Measurements from ENCODE around the gene GAS7. TPM values are rescaled to one million over a fixed set of nuclear protein-coding genes. Genes with fewer than 3 reads are reported as not detected.

Gene GAS7
- total and polyA plus RNA-seq, 10 of the 15 experiments (the other 5 are each of a cell fraction or from before 2014, with no cell fraction given), result 2.3 to 53.4 (median 24.0) TPM

DNA sequence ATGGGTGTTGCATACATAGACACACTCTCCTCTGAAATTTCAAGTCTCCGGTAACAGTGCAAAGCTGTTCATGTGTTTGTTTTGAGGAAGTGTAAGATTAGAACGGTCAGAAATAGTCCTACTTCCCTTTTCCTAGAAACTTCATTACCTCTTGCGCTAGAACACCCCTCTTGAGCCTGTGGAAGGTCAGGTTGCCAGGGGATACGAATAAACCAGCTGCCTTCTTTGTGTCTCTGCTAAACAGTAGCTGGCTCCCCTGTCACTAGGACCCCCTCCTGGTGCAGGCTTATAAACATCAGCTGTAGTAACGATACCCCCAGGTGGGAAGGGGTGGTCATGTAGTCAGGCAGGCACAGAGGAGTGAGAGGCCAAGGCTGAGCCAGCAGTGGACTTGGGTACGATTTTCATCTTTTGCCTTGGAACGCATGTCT is 179.9 kb downstream of the GAS7 start:
- no peak overlapping the region for H3K27ac ChIP-seq (ENCODE audit: control insufficient read depth, insufficient read depth)
- no peaks in the 10 kb centered on the region for H3K9me3 ChIP-seq (replicated peaks; ENCODE audit: control insufficient read depth, insufficient read depth, low read length)
- intact Hi-C loops (cut with micrococcal nuclease; ENCODE audit: unreplicated experiment) (no loop called here), in situ Hi-C loops (cut with MboI) (no loop called here)
- no peaks in the 10 kb centered on the region for H3K79me2 ChIP-seq (ENCODE audit: control insufficient read depth, insufficient read depth, low read length)
- H3K9ac ChIP-seq (ENCODE audit: control insufficient read depth, insufficient read depth, low read length), result no peak overlapping the region
- ChIA-PET RAD21 (ENCODE audit: unreplicated experiment) (interaction anchor here (0.6 to 1.0 kb wide), 2 partner anchors 12 to 446 kb away, joined by 3 read pairs; no protein-coding TSS in a partner anchor), POLR2A (interaction anchor here (0.6 kb wide), 1 partner anchor 9 kb away, joined by 4 read pairs; no protein-coding TSS in a partner anchor), SMC1A (ENCODE audit: uncharacterized antibody, unreplicated experiment) (interaction anchor here (0.7 to 1.5 kb wide), 3 partner anchors 9 to 76 kb away, joined by 3 to 4 read pairs (median 3); no protein-coding TSS in a partner anchor), CTCF (interaction anchor here (0.7 to 1.2 kb wide), 4 partner anchors 9 to 208 kb away, joined by 3 to 5 read pairs (median 4); no protein-coding TSS in a partner anchor)
- no peak for FAIRE-seq
- no peak overlapping the region for H3K4me3 ChIP-seq
- BruUV-seq (replicated peaks), result no TSS peak
- no peaks in the 10 kb centered on the region for H4K20me1 ChIP-seq (ENCODE audit: control insufficient read depth, insufficient read depth)
- peak overlapping the region; percentile 38 for H3K4me2 ChIP-seq (ENCODE audit: control insufficient read depth, insufficient read depth)
- peak; percentile 56 for DNase-seq (ENCODE audit: low read depth, low spot score)
- H3K27me3 ChIP-seq (replicated peaks in 1 of 2; ENCODE audit: control insufficient read depth in 2 of 2, insufficient read depth in 2 of 2, low read length in 1 of 2), result no peaks in the 10 kb centered on the region
- WGBS (ENCODE audit: insufficient coverage, insufficient replicate concordance, low lambda C conversion rate, missing lambda C conversion rate), result 40% methylated on average over 7 of the region's 7 CpGs
- H3K36me3 ChIP-seq (ENCODE audit: control insufficient read depth in 2 of 2, insufficient read depth in 2 of 2, low read length in 1 of 2), result no peaks in the 10 kb centered on the region
- peaks cover 16% of the 10 kb centered on the region for H3K4me1 ChIP-seq (ENCODE audit: control insufficient read depth, insufficient read depth, low read length)
- peak; percentile 85 for ATAC-seq
- H2AFZ ChIP-seq (ENCODE audit: control insufficient read depth, low read depth, low read length), result no peak overlapping the region
- TF ChIP-seq RELB (IDR thresholded peaks at IDR 0.05; ENCODE audit: low read depth), result 0 out of 2 replicates have a peak, but pooled peaks have one; percentile 20
- TF ChIP-seq BCLAF1 (IDR thresholded peaks at IDR 0.05), result no peak
- no peak for TF ChIP-seq MAX (IDR thresholded peaks at IDR 0.05; ENCODE audit: low read depth, low read length)
- TF ChIP-seq EGR1 (IDR thresholded peaks at IDR 0.05; ENCODE audit: borderline replicate concordance in 1 of 2, low read depth in 2 of 2, low read length in 2 of 2), result no peak
- TF ChIP-seq, protein P1, sequence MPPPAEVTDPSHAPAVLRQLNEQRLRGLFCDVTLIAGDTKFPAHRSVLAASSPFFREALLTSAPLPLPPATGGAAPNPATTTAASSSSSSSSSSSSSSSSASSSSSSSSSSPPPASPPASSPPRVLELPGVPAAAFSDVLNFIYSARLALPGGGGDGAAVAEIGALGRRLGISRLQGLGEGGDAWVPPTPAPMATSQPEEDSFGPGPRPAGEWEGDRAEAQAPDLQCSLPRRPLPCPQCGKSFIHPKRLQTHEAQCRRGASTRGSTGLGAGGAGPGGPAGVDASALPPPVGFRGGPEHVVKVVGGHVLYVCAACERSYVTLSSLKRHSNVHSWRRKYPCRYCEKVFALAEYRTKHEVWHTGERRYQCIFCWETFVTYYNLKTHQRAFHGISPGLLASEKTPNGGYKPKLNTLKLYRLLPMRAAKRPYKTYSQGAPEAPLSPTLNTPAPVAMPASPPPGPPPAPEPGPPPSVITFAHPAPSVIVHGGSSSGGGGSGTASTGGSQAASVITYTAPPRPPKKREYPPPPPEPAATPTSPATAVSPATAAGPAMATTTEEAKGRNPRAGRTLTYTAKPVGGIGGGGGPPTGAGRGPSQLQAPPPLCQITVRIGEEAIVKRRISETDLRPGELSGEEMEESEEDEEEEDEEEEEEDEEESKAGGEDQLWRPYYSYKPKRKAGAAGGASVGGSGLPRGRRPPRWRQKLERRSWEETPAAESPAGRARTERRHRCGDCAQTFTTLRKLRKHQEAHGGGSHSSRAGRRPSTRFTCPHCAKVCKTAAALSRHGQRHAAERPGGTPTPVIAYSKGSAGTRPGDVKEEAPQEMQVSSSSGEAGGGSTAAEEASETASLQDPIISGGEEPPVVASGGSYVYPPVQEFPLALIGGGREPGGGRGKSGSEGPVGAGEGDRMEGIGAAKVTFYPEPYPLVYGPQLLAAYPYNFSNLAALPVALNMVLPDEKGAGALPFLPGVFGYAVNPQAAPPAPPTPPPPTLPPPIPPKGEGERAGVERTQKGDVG (CRISPR knock-in tag; IDR thresholded peaks at IDR 0.05), result no peak
- TF ChIP-seq WRNIP1 (IDR thresholded peaks at IDR 0.05; ENCODE audit: borderline replicate concordance, low read depth, low read length), result no peak
- no peak for TF ChIP-seq JUNB (IDR thresholded peaks at IDR 0.05)
- 0 out of 2 replicates have a peak, but pooled peaks have one; percentile 12 for TF ChIP-seq CREM (IDR thresholded peaks at IDR 0.05; ENCODE audit: low read depth)
- TF ChIP-seq PAX5 (IDR thresholded peaks at IDR 0.05; ENCODE audit: borderline replicate concordance, low read depth, low read length), result no peak
- TF ChIP-seq SPI1 (IDR thresholded peaks at IDR 0.05; ENCODE audit: borderline replicate concordance, insufficient read depth, low read depth, low read length), result peak; percentile 97
- no peak for TF ChIP-seq SREBF2 (IDR thresholded peaks at IDR 0.05; ENCODE audit: low read length)
- peak; percentile 85 for TF ChIP-seq IKZF1 (conservative IDR thresholded peaks at IDR 0.05)
- TF ChIP-seq IKZF2 (IDR thresholded peaks at IDR 0.05), result peak; percentile 71 to 78
- no peak for TF ChIP-seq MXI1 (IDR thresholded peaks at IDR 0.05; ENCODE audit: low read depth, low read length)
- peak; percentile 40 for TF ChIP-seq MEF2B (IDR thresholded peaks at IDR 0.05; ENCODE audit: partially characterized antibody, poor library complexity, severe bottlenecking)
- peak; percentile 32; the same call in 1 of the 2 replicates for TF ChIP-seq MTA2 (IDR thresholded peaks at IDR 0.05; ENCODE audit: low read depth)
